GM23338 (cell line): ENCODE results near the gene TGFBI. TPM values are rescaled to one million over a fixed set of nuclear protein-coding genes. Genes with fewer than 3 reads are reported as not detected.

Source experiments
- ATAC-seq: fragments of 200-7000 bp; cut with Tn5 transposase; 3 replicates; pipeline ENCODE4 v1.9.1; 2020
- DNase-seq: peaks from one replicate; pipeline ENCODE4 v3.0.0-alpha.2; 2015; ENCODE audit warnings: low spot score
- H2AFZ ChIP-seq: fragments of 200-600 bp; sonication (generic); 2 replicates; pipeline ENCODE4 v1.8.0; 2016; ENCODE audit warnings: antibody characterized with exemption, mild to moderate bottlenecking, moderate library complexity
- H3F3A ChIP-seq: fragments of 200-600 bp; sonication (generic); replicated peaks from 2 replicates; pipeline ENCODE4 v1.8.0; 2017; ENCODE audit warnings: antibody characterized with exemption, mixed run types, low read depth
- H3K27ac ChIP-seq: fragments of 200-600 bp; sonication (generic); 2 replicates; pipeline ENCODE4 v1.6.1; 2016; ENCODE audit warnings: low read depth
- H3K27me3 ChIP-seq: fragments of 200-600 bp; sonication (generic); 2 replicates; pipeline ENCODE4 v1.8.0; 2016; ENCODE audit warnings: mild to moderate bottlenecking, mixed run types, moderate library complexity; ENCODE audit not compliant: insufficient read depth
- H3K36me3 ChIP-seq: fragments of 200-600 bp; sonication (generic); 2 replicates; pipeline ENCODE4 v1.8.0; 2016; ENCODE audit warnings: mild to moderate bottlenecking; ENCODE audit not compliant: insufficient read depth
- H3K4me1 ChIP-seq: fragments of 200-600 bp; sonication (generic); 2 replicates; pipeline ENCODE4 v1.8.0; 2016; ENCODE audit warnings: mild to moderate bottlenecking, moderate library complexity; ENCODE audit not compliant: insufficient read depth
- H3K4me2 ChIP-seq: fragments of 200-600 bp; sonication (generic); 2 replicates; pipeline ENCODE4 v1.7.1; 2017; ENCODE audit warnings: mixed run types
- H3K4me3 ChIP-seq: fragments of 200-600 bp; sonication (generic); 2 replicates; pipeline ENCODE4 v1.6.1; 2016; ENCODE audit warnings: mixed run types
- H3K79me2 ChIP-seq: fragments of 200-600 bp; sonication (generic); replicated peaks from 2 replicates; pipeline ENCODE4 v1.8.0; 2017; ENCODE audit warnings: mild to moderate bottlenecking; ENCODE audit not compliant: insufficient read depth
- H3K9me2 ChIP-seq: fragments of 200-600 bp; sonication (generic); 2 replicates; pipeline ENCODE4 v1.8.0; 2017; ENCODE audit not compliant: insufficient read depth
- H4K20me1 ChIP-seq: fragments of 200-600 bp; sonication (generic); replicated peaks from 2 replicates; pipeline ENCODE4 v1.8.0; 2017; ENCODE audit warnings: mild to moderate bottlenecking; ENCODE audit not compliant: insufficient read depth
- H3K27ac Mint-ChIP-seq: 2 replicates; pipeline ENCODE4 v1.8.0; 2020; ENCODE audit warnings: inconsistent platforms, mild to moderate bottlenecking, moderate library complexity, mixed read lengths
- H3K27me3 Mint-ChIP-seq: 3 replicates; pipeline ENCODE4 v1.8.0; 2022; ENCODE audit warnings: low read depth, mild to moderate bottlenecking, moderate library complexity, mixed read lengths, inconsistent platforms; ENCODE audit not compliant: insufficient read depth, poor library complexity
- H3K36me3 Mint-ChIP-seq: 3 replicates; pipeline ENCODE4 v1.8.0; 2021; ENCODE audit warnings: low read depth, mild to moderate bottlenecking, inconsistent platforms, moderate library complexity, mixed read lengths
- H3K4me1 Mint-ChIP-seq: 3 replicates; pipeline ENCODE4 v1.8.0; 2020; ENCODE audit warnings: mild to moderate bottlenecking, inconsistent platforms, mixed read lengths
- H3K4me3 Mint-ChIP-seq: 3 replicates; pipeline ENCODE4 v1.8.0; 2021; ENCODE audit warnings: moderate library complexity, mild to moderate bottlenecking, inconsistent platforms, mixed read lengths
- H3K9me3 Mint-ChIP-seq: 3 replicates; pipeline ENCODE4 v1.8.0; 2020; ENCODE audit warnings: moderate library complexity, mild to moderate bottlenecking, inconsistent platforms, mixed read lengths
- CTCF ChIP-seq, 2 experiments: fragments of 200-600 bp in 1 of 2; sonication (generic) in 1 of 2; conservative IDR thresholded peaks; 2 replicates each; pipeline versions ENCODE4 v1.5.1 to v1.6.1; 2016 to 2017; ENCODE audit warnings: antibody characterized with exemption in 2 of 2, low read depth in 2 of 2, mild to moderate bottlenecking in 2 of 2, moderate library complexity in 1 of 2
- ETS1 ChIP-seq: IDR thresholded peaks from 2 replicates; pipeline ENCODE4 v1.6.1; 2016; ENCODE audit warnings: antibody characterized with exemption
- NANOG ChIP-seq: IDR thresholded peaks from 2 replicates; pipeline ENCODE4 v1.6.1; 2016; ENCODE audit warnings: antibody characterized with exemption, borderline replicate concordance
- REST ChIP-seq: IDR thresholded peaks from one replicate; pipeline ENCODE4 v1.6.1; 2018; ENCODE audit warnings: antibody characterized with exemption; ENCODE audit not compliant: unreplicated experiment
- STAT1 ChIP-seq: IDR thresholded peaks from one replicate; pipeline ENCODE4 v1.6.1; 2016; ENCODE audit warnings: antibody characterized with exemption; ENCODE audit not compliant: unreplicated experiment
- ZNF114 ChIP-seq: fragments of 250-450 bp; sonication (Bioruptor Pico); IDR thresholded peaks from 2 replicates; pipeline ENCODE4 v1.5.0; 2020; ENCODE audit warnings: mild to moderate bottlenecking, moderate library complexity
- ZNF331 ChIP-seq: fragments of 250-450 bp; sonication (Bioruptor Pico); IDR thresholded peaks from 2 replicates; pipeline ENCODE4 v1.5.0; 2020; ENCODE audit warnings: low read depth, mild to moderate bottlenecking, moderate library complexity
- ZNF462 ChIP-seq: fragments of 250-450 bp; sonication (Bioruptor Pico); IDR thresholded peaks from 2 replicates; pipeline ENCODE4 v1.5.0; 2020; ENCODE audit warnings: mild to moderate bottlenecking, moderate library complexity
- polyA plus RNA-seq: library from polyadenylated mRNA; unstranded; fragments of >200 nt; fragmentation: Nextera tagmentation; extraction: Ambion mirVana; gene quantifications from 2 replicates; pipeline ENCODE4 v1.2.1, GENCODE V29; 2016
- total RNA-seq: library from RNA; depleted of rRNA; stranded (reverse); fragments of >200 nt; shearing (Covaris generic); gene quantifications from 2 replicates; pipeline ENCODE4 v1.2.3, GENCODE V29; 2014

The TGFBI gene
- total and polyA plus RNA-seq, 2 experiments from 2014 or later, result 8.9 to 9.4 TPM

GRCh38 chr5:136042156-136042555, 13.4 kb downstream of the TGFBI start (continued):
- no peak for TF ChIP-seq REST

GRCh38 chr5:136042665-136043121, 13.9 kb downstream of the TGFBI start:
- peak; percentile 34; the same call in 2 of the 3 replicates for ATAC-seq
- no peak overlapping the region for H3K27ac ChIP-seq
- no peak for TF ChIP-seq CTCF (conservative IDR thresholded peaks at IDR 0.05; ENCODE audit: low read depth in 2 of 2)
- no peak for TF ChIP-seq ZNF331 (CRISPR knock-in tag)
- no peak for TF ChIP-seq ZNF462 (CRISPR knock-in tag)
- TF ChIP-seq ETS1, result no peak
- no peak for TF ChIP-seq REST
- TF ChIP-seq ZNF114, result no peak
- no peak for TF ChIP-seq STAT1
- TF ChIP-seq NANOG, result no peak

More at GRCh38 chr5:136042665-136043121, 13.9 kb downstream of the TGFBI start:
- no peaks in the 10 kb centered on the region for H3K27me3 ChIP-seq
- H3K4me1 Mint-ChIP-seq, result peaks cover 11% of the 10 kb centered on the region
- H3K36me3 Mint-ChIP-seq, result peaks cover 5% of the 10 kb centered on the region; the same call in 1 of the 3 replicates
- no peak overlapping the region for H3K27ac Mint-ChIP-seq
- H3K79me2 ChIP-seq, result no peaks in the 10 kb centered on the region
- no peaks in the 10 kb centered on the region for H3K36me3 ChIP-seq
- no peak overlapping the region for H3K4me2 ChIP-seq
- peaks cover 9% of the 10 kb centered on the region for H3K27me3 Mint-ChIP-seq
- H3K4me3 Mint-ChIP-seq, result no peak overlapping the region
- H3K9me3 Mint-ChIP-seq, result peaks cover 6% of the 10 kb centered on the region; the same call in 2 of the 3 replicates
- no peak overlapping the region for H2AFZ ChIP-seq
- H3F3A ChIP-seq, result no peaks in the 10 kb centered on the region
- H3K9me2 ChIP-seq, result no peaks in the 10 kb centered on the region
- no peak overlapping the region for H3K4me3 ChIP-seq
- DNase-seq, result no peak
- no peaks in the 10 kb centered on the region for H4K20me1 ChIP-seq
- H3K4me1 ChIP-seq, result no peaks in the 10 kb centered on the region
